Neutrophil (primary cell): Measurements from ENCODE around the gene MAN1A2.

Experiments
- H3K27ac ChIP-seq: fragments of 200-600 bp; sonication (generic); 2 replicates; pipeline ENCODE4 v1.5.1; 2016; ENCODE audit warnings: mild to moderate bottlenecking, moderate library complexity
- H3K27me3 ChIP-seq: fragments of 200-600 bp; sonication (generic); 2 replicates; pipeline ENCODE4 v1.6.0; 2016; ENCODE audit warnings: mild to moderate bottlenecking
- H3K36me3 ChIP-seq: fragments of 200-600 bp; sonication (generic); 2 replicates; pipeline ENCODE4 v1.5.1; 2017
- H3K4me1 ChIP-seq, 2 experiments: fragments of 200-600 bp in 1 of 2; sonication (generic) in 1 of 2; 1 replicate in 1 of 2; 2 replicates in 1 of 2; pipeline versions ENCODE4 v1.5.1 to v1.6.1; 2013 to 2016; ENCODE audit warnings: low read depth in 1 of 2, low read length in 1 of 2, mild to moderate bottlenecking in 1 of 2, moderate library complexity in 1 of 2; ENCODE audit not compliant: control insufficient read depth in 1 of 2, insufficient read depth in 1 of 2
- H3K4me3 ChIP-seq, 2 experiments: fragments of 200-600 bp in 1 of 2; sonication (generic) in 1 of 2; 1 replicate in 1 of 2; 2 replicates in 1 of 2; pipeline ENCODE4 v1.5.1; 2013 to 2016; ENCODE audit warnings: low read depth in 1 of 2, low read length in 1 of 2, mild to moderate bottlenecking in 1 of 2, moderate library complexity in 1 of 2
- H3K9me3 ChIP-seq: fragments of 200-600 bp; sonication (generic); 2 replicates; pipeline ENCODE4 v1.5.1; 2016
- CTCF ChIP-seq: fragments of 200-600 bp; sonication (generic); IDR thresholded peaks from 2 replicates; pipeline ENCODE4 v1.5.1; 2016; ENCODE audit warnings: antibody characterized with exemption

Gene MAN1A2

GRCh38 chr1:117398957-117399356 lies 31.7 kb downstream of the MAN1A2 start:
- H3K36me3 ChIP-seq = no peaks in the 10 kb centered on the region
- TF ChIP-seq CTCF = no peak

GRCh38 chr1:117401761-117402160 lies 34.5 kb downstream of the MAN1A2 start:
- Histone ChIP-seq H3K9me3 (no peaks in the 10 kb centered on the region), H3K27ac (no peak overlapping the region), H3K4me1 (no peaks in the 10 kb centered on the region), H3K4me3 (no peak overlapping the region), H3K27me3 (no peaks in the 10 kb centered on the region), H3K36me3 (peaks cover 11% of the 10 kb centered on the region)
- TF ChIP-seq CTCF = no peak

More at GRCh38 chr1:117398957-117399356, 31.7 kb downstream of the MAN1A2 start:
- H3K4me1 ChIP-seq = no peaks in the 10 kb centered on the region
- no peak overlapping the region for H3K4me3 ChIP-seq
- no peak overlapping the region for H3K27ac ChIP-seq
- H3K27me3 ChIP-seq = no peaks in the 10 kb centered on the region
- no peaks in the 10 kb centered on the region for H3K9me3 ChIP-seq

- no peak for TF ChIP-seq CTCF
- Histone ChIP-seq H3K9me3 (no peaks in the 10 kb centered on the region), H3K36me3 (peaks cover 12% of the 10 kb centered on the region), H3K4me3 (no peak overlapping the region), H3K27ac (no peak overlapping the region), H3K4me1 (no peaks in the 10 kb centered on the region), H3K27me3 (no peaks in the 10 kb centered on the region)
These were observed 36.3 kb downstream of the MAN1A2 start for GRCh38 chr1:117403597-117403996.

- H3K9me3 ChIP-seq = no peaks in the 10 kb centered on the region
- no peaks in the 10 kb centered on the region for H3K4me1 ChIP-seq
- no peaks in the 10 kb centered on the region for H3K27me3 ChIP-seq
- H3K27ac ChIP-seq = no peak overlapping the region
- peaks cover 12% of the 10 kb centered on the region for H3K36me3 ChIP-seq
- H3K4me3 ChIP-seq = no peak overlapping the region
- no peak for TF ChIP-seq CTCF
These were observed 37.8 kb downstream of the MAN1A2 start for GRCh38 chr1:117405042-117405441.

GRCh38 chr1:117412472-117412871 lies 45.2 kb downstream of the MAN1A2 start:
- Histone ChIP-seq H3K4me3 (no peak overlapping the region), H3K27me3 (no peaks in the 10 kb centered on the region), H3K9me3 (no peaks in the 10 kb centered on the region), H3K36me3 (no peaks in the 10 kb centered on the region), H3K4me1 (no peaks in the 10 kb centered on the region), H3K27ac (no peak overlapping the region)
- TF ChIP-seq CTCF = no peak

DNA sequence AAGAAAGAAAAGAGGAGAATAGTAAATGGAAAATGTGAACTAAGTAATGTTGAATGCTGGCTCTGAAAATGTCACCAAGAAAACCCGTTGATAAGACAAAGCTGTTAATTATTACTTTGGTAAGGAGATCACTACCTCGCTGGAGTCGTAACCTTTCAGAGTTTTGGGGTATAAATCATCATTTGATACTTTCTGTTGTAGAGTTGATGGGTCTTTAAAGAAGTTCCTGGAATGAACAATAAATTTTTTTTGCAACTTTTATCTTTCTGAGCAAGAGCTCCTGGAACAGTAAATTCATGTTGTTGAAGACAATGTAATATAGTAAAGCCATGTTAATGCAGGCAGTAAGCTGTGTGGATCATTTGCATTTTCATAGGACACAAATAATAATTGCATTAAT lies 46.2 kb downstream of the MAN1A2 start:
- no peaks in the 10 kb centered on the region for H3K9me3 ChIP-seq
- H3K36me3 ChIP-seq = no peaks in the 10 kb centered on the region
- no peaks in the 10 kb centered on the region for H3K4me1 ChIP-seq
- TF ChIP-seq CTCF = no peak
- no peak overlapping the region for H3K27ac ChIP-seq
- H3K4me3 ChIP-seq = no peak overlapping the region
- no peaks in the 10 kb centered on the region for H3K27me3 ChIP-seq
